GM13977 (cell line): ENCODE results near the gene SLC18A3.

Source experiments
- DNase-seq: peaks from one replicate; pipeline ENCODE4 v3.0.0; 2012; ENCODE audit warnings: low spot score
- CTCF ChIP-seq: IDR thresholded peaks from 2 replicates; pipeline ENCODE4 v1.5.1; 2012; ENCODE audit warnings: mild to moderate bottlenecking, control low read depth; ENCODE audit not compliant: insufficient read depth; ENCODE audit errors: extremely low read depth, missing control alignments
- in situ Hi-C: fragments of 300-500 bp; cut with MboI; formaldehyde crosslinking; loops from one replicate; pipeline ENCODE4 v1.12.0; 2022; ENCODE audit warnings: low sequenced_read_pairs, low pct_unique_long_range_greater_than_20kb, mixed read lengths, inconsistent platforms; ENCODE audit not compliant: unreplicated experiment

The SLC18A3 gene

GRCh38 chr10:49610458-49611165 lies 502 bp downstream of the SLC18A3 start:
- in situ Hi-C loops = no loop called here
- no peak for TF ChIP-seq CTCF
- DNase-seq = no peak

DNA sequence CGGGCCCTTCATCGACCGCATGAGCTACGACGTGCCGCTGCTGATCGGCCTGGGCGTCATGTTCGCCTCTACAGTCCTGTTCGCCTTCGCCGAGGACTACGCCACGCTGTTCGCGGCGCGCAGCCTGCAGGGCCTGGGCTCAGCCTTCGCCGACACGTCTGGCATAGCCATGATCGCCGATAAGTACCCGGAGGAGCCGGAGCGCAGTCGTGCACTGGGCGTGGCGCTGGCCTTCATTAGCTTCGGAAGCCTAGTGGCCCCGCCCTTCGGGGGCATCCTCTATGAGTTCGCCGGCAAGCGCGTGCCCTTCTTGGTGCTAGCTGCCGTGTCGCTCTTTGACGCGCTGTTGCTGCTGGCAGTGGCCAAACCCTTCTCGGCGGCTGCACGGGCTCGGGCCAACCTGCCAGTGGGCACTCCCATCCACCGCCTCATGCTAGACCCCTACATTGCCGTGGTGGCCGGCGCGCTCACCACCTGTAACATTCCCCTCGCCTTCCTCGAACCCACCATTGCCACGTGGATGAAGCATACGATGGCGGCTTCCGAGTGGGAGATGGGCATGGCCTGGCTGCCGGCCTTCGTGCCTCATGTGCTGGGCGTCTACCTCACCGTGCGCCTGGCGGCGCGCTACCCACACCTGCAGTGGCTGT lies 1.2 kb downstream of the SLC18A3 start:
- in situ Hi-C loops = no loop called here
- no peak for DNase-seq
- no peak for TF ChIP-seq CTCF

DNA sequence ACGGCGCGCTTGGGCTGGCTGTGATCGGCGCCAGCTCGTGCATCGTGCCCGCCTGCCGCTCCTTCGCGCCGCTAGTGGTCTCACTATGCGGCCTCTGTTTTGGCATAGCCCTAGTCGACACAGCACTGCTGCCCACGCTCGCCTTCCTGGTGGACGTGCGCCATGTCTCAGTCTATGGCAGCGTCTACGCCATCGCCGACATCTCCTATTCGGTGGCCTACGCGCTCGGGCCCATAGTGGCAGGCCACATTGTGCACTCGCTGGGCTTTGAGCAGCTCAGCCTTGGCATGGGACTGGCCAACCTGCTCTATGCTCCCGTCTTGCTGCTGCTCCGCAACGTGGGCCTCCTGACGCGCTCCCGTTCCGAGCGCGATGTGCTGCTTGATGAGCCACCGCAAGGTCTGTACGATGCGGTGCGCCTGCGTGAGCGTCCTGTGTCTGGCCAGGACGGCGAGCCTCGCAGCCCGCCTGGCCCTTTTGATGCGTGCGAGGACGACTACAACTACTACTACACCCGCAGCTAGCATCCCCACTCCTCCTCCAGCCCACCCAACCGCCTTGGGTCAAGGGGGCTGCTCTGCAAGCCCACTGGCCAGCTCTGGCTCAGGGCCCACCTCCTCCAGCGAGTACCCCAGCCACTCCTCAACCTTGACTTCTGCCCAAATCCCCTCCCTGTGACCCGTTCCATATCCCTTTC lies 1.9 kb downstream of the SLC18A3 start:
- no peak for TF ChIP-seq CTCF
- peak; percentile 32 for DNase-seq
- in situ Hi-C loops = no loop called here

- DNase-seq = peak; percentile 44
- in situ Hi-C loops = no loop called here
Observed at GRCh38 chr10:49612513-49613164, 2.5 kb downstream of the SLC18A3 start.

GRCh38 chr10:49613165-49613881 lies 3.2 kb downstream of the SLC18A3 start:
- DNase-seq = peak; percentile 35
- in situ Hi-C loops = no loop called here
- TF ChIP-seq CTCF = no peak

More at GRCh38 chr10:49612513-49613164, 2.5 kb downstream of the SLC18A3 start:
- TF ChIP-seq CTCF = no peak

GRCh38 chr10:49613882-49614241 lies 3.8 kb downstream of the SLC18A3 start, which contains the start of gene CHAT:
Gene CHAT (plus strand): TSS chr10:49614037. CDS start chr10:49614190, 153 bp downstream.
- in situ Hi-C loops = no loop called here
- no peak for DNase-seq
- TF ChIP-seq CTCF = no peak
